Type B pancreatic cell (in vitro differentiated cells): Measurements from ENCODE around the gene BANP. TPM values are rescaled to one million over a fixed set of nuclear protein-coding genes. Genes with fewer than 3 reads are reported as not detected.
"Not testable (repeated sequence)": the region's sequence is repeated elsewhere in the genome, so short reads cannot be mapped to it uniquely, and the experiment has no call there.

Source experiments
- DNase-seq: peaks from one replicate; pipeline ENCODE4 v3.0.0; 2021; ENCODE audit warnings: mixed read lengths; ENCODE audit not compliant: unreplicated experiment; ENCODE audit errors: extremely low spot score
- H3K27ac Mint-ChIP-seq: 2 replicates; pipeline ENCODE4 v1.8.0; 2021; ENCODE audit warnings: mild to moderate bottlenecking, mixed read lengths
- H3K27me3 Mint-ChIP-seq: 2 replicates; pipeline ENCODE4 v1.8.0; 2021; ENCODE audit warnings: mixed read lengths
- H3K36me3 Mint-ChIP-seq: 2 replicates; pipeline ENCODE4 v1.8.0; 2021; ENCODE audit warnings: mixed read lengths
- H3K4me1 Mint-ChIP-seq: one replicate; pipeline ENCODE4 v1.8.0; 2021; ENCODE audit warnings: mixed read lengths; ENCODE audit not compliant: unreplicated experiment
- H3K4me3 Mint-ChIP-seq: 2 replicates; pipeline ENCODE4 v1.8.0; 2021; ENCODE audit warnings: mild to moderate bottlenecking, mixed read lengths
- H3K9me3 Mint-ChIP-seq: 2 replicates; pipeline ENCODE4 v1.8.0; 2021; ENCODE audit warnings: mixed read lengths
- CTCF ChIP-seq: fragments of 200-600 bp; sonication (generic); conservative IDR thresholded peaks from 2 replicates; pipeline ENCODE4 v1.5.0; 2021; ENCODE audit warnings: antibody characterized with exemption, mild to moderate bottlenecking
- total RNA-seq: library from RNA; stranded (reverse); gene quantifications from 2 replicates; pipeline ENCODE4 v1.2.1, GENCODE V29; 2021; ENCODE audit warnings: low replicate concordance

BANP gene
- total RNA-seq, 1 donor from 2014 or later, result 36.9 TPM

- no peak overlapping the region for H3K4me3 Mint-ChIP-seq
- H3K9me3 Mint-ChIP-seq, result no peaks in the 10 kb centered on the region
These were observed 152.5 kb downstream of the BANP start for GRCh38 chr16:88103581-88104188.

GRCh38 chr16:88104363-88104762 is 153.1 kb downstream of the BANP start:
- Mint-ChIP-seq H3K27me3 (peaks cover 24% of the 10 kb centered on the region), H3K4me1 (peaks cover 10% of the 10 kb centered on the region)
- not testable (repeated sequence) for H3K27ac Mint-ChIP-seq, H3K9me3 Mint-ChIP-seq, H3K4me3 Mint-ChIP-seq, DNase-seq, H3K36me3 Mint-ChIP-seq

More at GRCh38 chr16:88103581-88104188, 152.5 kb downstream of the BANP start:
- Mint-ChIP-seq H3K27ac (no peak overlapping the region), H3K27me3 (peaks cover 31% of the 10 kb centered on the region), H3K4me1 (peaks cover 10% of the 10 kb centered on the region), H3K36me3 (no peaks in the 10 kb centered on the region)
- no peak for TF ChIP-seq CTCF
- DNase-seq, result no peak

- peaks cover 22% of the 10 kb centered on the region for H3K27me3 Mint-ChIP-seq
These were observed 154.4 kb downstream of the BANP start for GRCh38 chr16:88105574-88106140.

GRCh38 chr16:88106566-88106965 is 155.3 kb downstream of the BANP start:
- H3K4me1 Mint-ChIP-seq, result not testable (repeated sequence)

More at GRCh38 chr16:88105574-88106140, 154.4 kb downstream of the BANP start:
- not testable (repeated sequence) for H3K27ac Mint-ChIP-seq, DNase-seq, H3K9me3 Mint-ChIP-seq, H3K36me3 Mint-ChIP-seq, H3K4me3 Mint-ChIP-seq
- H3K4me1 Mint-ChIP-seq, result peaks cover 10% of the 10 kb centered on the region

GRCh38 chr16:88108762-88109161 is 157.5 kb downstream of the BANP start:
- Mint-ChIP-seq H3K27me3 (peaks cover 25% of the 10 kb centered on the region), H3K27ac (no peak overlapping the region), H3K4me1 (no peaks in the 10 kb centered on the region), H3K9me3 (no peaks in the 10 kb centered on the region), H3K4me3 (no peak overlapping the region), H3K36me3 (no peaks in the 10 kb centered on the region)
- no peak for TF ChIP-seq CTCF
- DNase-seq, result no peak

More at GRCh38 chr16:88106566-88106965, 155.3 kb downstream of the BANP start:
- not testable (repeated sequence) for H3K36me3 Mint-ChIP-seq, DNase-seq, H3K4me3 Mint-ChIP-seq, H3K27ac Mint-ChIP-seq, H3K9me3 Mint-ChIP-seq
- peaks cover 22% of the 10 kb centered on the region for H3K27me3 Mint-ChIP-seq

GRCh38 chr16:88109726-88110621 is 158.7 kb downstream of the BANP start:
- not testable (repeated sequence) for H3K4me3 Mint-ChIP-seq, H3K9me3 Mint-ChIP-seq, H3K36me3 Mint-ChIP-seq, H3K4me1 Mint-ChIP-seq, DNase-seq, H3K27ac Mint-ChIP-seq
- H3K27me3 Mint-ChIP-seq, result peaks cover 21% of the 10 kb centered on the region

- DNase-seq, H3K4me3 Mint-ChIP-seq, H3K9me3 Mint-ChIP-seq, H3K36me3 Mint-ChIP-seq, H3K27ac Mint-ChIP-seq, H3K4me1 Mint-ChIP-seq: not testable (repeated sequence)
- peaks cover 21% of the 10 kb centered on the region for H3K27me3 Mint-ChIP-seq
These were observed 159.8 kb downstream of the BANP start for GRCh38 chr16:88110875-88111494.

GRCh38 chr16:88111976-88112375 is 160.7 kb downstream of the BANP start:
- H3K27ac Mint-ChIP-seq, H3K4me3 Mint-ChIP-seq, H3K4me1 Mint-ChIP-seq, H3K9me3 Mint-ChIP-seq, H3K36me3 Mint-ChIP-seq, DNase-seq: not testable (repeated sequence)
- H3K27me3 Mint-ChIP-seq, result peaks cover 21% of the 10 kb centered on the region
